Hepatic stellate cell (primary cell): ENCODE results near the gene TWF2.

Experiments
- DNase-seq: peaks from one replicate; pipeline ENCODE4 v3.0.0; 2011; ENCODE audit warnings: low spot score

TWF2 gene

GRCh38 chr3:52257911-52258310 lies 19.0 kb upstream of the TWF2 start:
- no peak for DNase-seq

GRCh38 chr3:52256622-52257021 lies 17.7 kb upstream of the TWF2 start:
- no peak for DNase-seq

GRCh38 chr3:52256159-52256558 lies 17.2 kb upstream of the TWF2 start:
- DNase-seq, result no peak

GRCh38 chr3:52254608-52255007 lies 15.7 kb upstream of the TWF2 start:
- no peak for DNase-seq

GRCh38 chr3:52253314-52254304 lies 14.7 kb upstream of the TWF2 start:
- DNase-seq, result no peak

GRCh38 chr3:52250122-52250521 lies 11.2 kb upstream of the TWF2 start:
- DNase-seq, result no peak

GRCh38 chr3:52249683-52250082 lies 10.7 kb upstream of the TWF2 start:
- DNase-seq, result no peak

GRCh38 chr3:52248816-52249547 lies 10.0 kb upstream of the TWF2 start:
- no peak for DNase-seq

GRCh38 chr3:52248165-52248541 lies 9.2 kb upstream of the TWF2 start:
- no peak for DNase-seq

- no peak for DNase-seq
Observed at GRCh38 chr3:52247409-52248164, 8.6 kb upstream of the TWF2 start.

- no peak for DNase-seq
Observed at GRCh38 chr3:52246728-52247408, 7.9 kb upstream of the TWF2 start.

- DNase-seq, result no peak
Observed at GRCh38 chr3:52246264-52246620, 7.3 kb upstream of the TWF2 start.

- peak; percentile 81 for DNase-seq
Observed at GRCh38 chr3:52245322-52246263, 6.6 kb upstream of the TWF2 start, which contains the start of gene PPM1M. Gene PPM1M (plus strand): TSS chr3:52245759. CDS start chr3:52245825, 66 bp downstream.

GRCh38 chr3:52243791-52244628 lies 5.1 kb upstream of the TWF2 start:
- DNase-seq, result no peak

- DNase-seq, result no peak
Observed at GRCh38 chr3:52242039-52242438, 3.1 kb upstream of the TWF2 start.

- DNase-seq, result no peak
Observed at GRCh38 chr3:52240886-52241370, 2.0 kb upstream of the TWF2 start.

GRCh38 chr3:52240059-52240885 lies 1.3 kb upstream of the TWF2 start:
- DNase-seq, result peak; percentile 93

- DNase-seq, result no peak
Observed at GRCh38 chr3:52238193-52238760, 681 bp downstream of the TWF2 start.
